Keratinocyte (primary cell): ENCODE results near the gene MAL. TPM values are rescaled to one million over a fixed set of nuclear protein-coding genes. Genes with fewer than 3 reads are reported as not detected.

Experiments
- DNase-seq: peaks from one replicate; pipeline ENCODE4 v3.0.0-alpha.2; 2011; ENCODE audit warnings: low read depth, missing footprints, low spot score
- FAIRE-seq: peaks from 2 replicates; lab custom pipeline; 2011; peaks lifted over from hg19 to GRCh38; lab: Jason Lieb, UNC
- H2AFZ ChIP-seq: 2 replicates; pipeline ENCODE4 v1.6.0; 2012; ENCODE audit warnings: low read length, control low read depth, inconsistent platforms; ENCODE audit not compliant: control insufficient read depth
- H3K27ac ChIP-seq: 2 replicates; pipeline ENCODE4 v1.5.1; 2011; ENCODE audit warnings: low read length; ENCODE audit not compliant: control insufficient read depth, insufficient read depth
- H3K27me3 ChIP-seq: 3 replicates; pipeline ENCODE4 v1.6.0; 2011; ENCODE audit warnings: low read length; ENCODE audit not compliant: control insufficient read depth, insufficient read depth; ENCODE audit errors: extremely low read depth
- H3K36me3 ChIP-seq, 2 experiments: 2 replicates in 1 of 2; 3 replicates in 1 of 2; pipeline ENCODE4 v1.5.1; 2011; ENCODE audit warnings: low read length in 2 of 2, mild to moderate bottlenecking in 1 of 2; ENCODE audit not compliant: control insufficient read depth in 2 of 2, insufficient read depth in 2 of 2; ENCODE audit errors: extremely low read depth in 1 of 2
- H3K4me1 ChIP-seq: 3 replicates; pipeline ENCODE4 v1.5.1; 2011; ENCODE audit warnings: low read length; ENCODE audit not compliant: control insufficient read depth, insufficient read depth; ENCODE audit errors: extremely low read depth
- H3K4me2 ChIP-seq: 3 replicates; pipeline ENCODE4 v1.6.0; 2011; ENCODE audit warnings: low read depth, low read length; ENCODE audit not compliant: control insufficient read depth, insufficient read depth; ENCODE audit errors: extremely low read depth
- H3K4me3 ChIP-seq, 3 experiments: fragments of 200-600 bp in 1 of 3; sonication (generic) in 1 of 3; 2 replicates in 2 of 3; 3 replicates in 1 of 3; pipeline ENCODE4 v1.5.1; 2011 to 2016; ENCODE audit warnings: low read length in 3 of 3, mild to moderate bottlenecking in 3 of 3, control low read depth in 2 of 3, inconsistent platforms in 1 of 3, low read depth in 1 of 3, mixed read lengths in 1 of 3, mixed run types in 1 of 3, moderate library complexity in 1 of 3; ENCODE audit not compliant: control insufficient read depth in 2 of 3, insufficient read depth in 2 of 3; ENCODE audit errors: extremely low read depth in 1 of 3
- H3K79me2 ChIP-seq: 2 replicates; pipeline ENCODE4 v1.6.0; 2012; ENCODE audit warnings: low read length; ENCODE audit not compliant: control insufficient read depth, insufficient read depth
- H3K9ac ChIP-seq: 3 replicates; pipeline ENCODE4 v1.6.0; 2011; ENCODE audit warnings: low read length; ENCODE audit not compliant: control insufficient read depth, insufficient read depth; ENCODE audit errors: extremely low read depth
- H3K9me1 ChIP-seq: 3 replicates; pipeline ENCODE4 v1.6.0; 2011; ENCODE audit warnings: low read length; ENCODE audit not compliant: control insufficient read depth, insufficient read depth; ENCODE audit errors: extremely low read depth
- H3K9me3 ChIP-seq: 2 replicates; pipeline ENCODE4 v1.5.1; 2012; ENCODE audit warnings: low read depth, low read length; ENCODE audit not compliant: control insufficient read depth
- H4K20me1 ChIP-seq: 3 replicates; pipeline ENCODE4 v1.6.0; 2011; ENCODE audit warnings: low read length; ENCODE audit not compliant: control insufficient read depth, insufficient read depth; ENCODE audit errors: extremely low read depth
- CTCF ChIP-seq, 3 experiments: IDR thresholded peaks in 1 of 3; conservative IDR thresholded peaks in 1 of 3; optimal IDR thresholded peaks in 1 of 3; 2 replicates in 2 of 3; 3 replicates in 1 of 3; pipeline versions ENCODE3 to v1.5.1; 2011; ENCODE audit warnings: low read length in 3 of 3, mild to moderate bottlenecking in 3 of 3, moderate library complexity in 2 of 3, control low read depth in 1 of 3, inconsistent platforms in 1 of 3; ENCODE audit not compliant: insufficient read depth in 2 of 3; ENCODE audit errors: extremely low read depth in 1 of 3
- EZH2 ChIP-seq: IDR thresholded peaks from one replicate; pipeline ENCODE4 v1.6.1; 2012; ENCODE audit warnings: inconsistent platforms, mild to moderate bottlenecking, low read length, moderate library complexity
- dilution Hi-C: fragments of 300-500 bp; cut with MboI; formaldehyde crosslinking; loops from one replicate; pipeline ENCODE4 v1.7.0; 2020; ENCODE audit warnings: low sequenced_read_pairs; ENCODE audit not compliant: extremely low pct_ligation_motif_present
- polyA plus RNA-seq, 5 experiments: library from polyadenylated mRNA; depleted of rRNA in 3 of 5; stranded (reverse) in 3 of 5; stranded (forward) in 1 of 5; unstranded in 1 of 5; fragments of >200 nt; gene quantifications; 1 replicate in 1 of 5; 2 replicates in 3 of 5; 3 replicates in 1 of 5; pipeline versions ENCODE4 v1.2.1 to v1.2.3, GENCODE V29; 2011 to 2012; ENCODE audit warnings: missing spikeins in 2 of 5, low read depth in 1 of 5, low replicate concordance in 1 of 5

MAL gene
- polyA plus RNA-seq, 1 donor (not counting 4 experiments of a cell fraction or from before 2014, with no cell fraction given): not detected

GRCh38 chr2:95041060-95041823 is 15.7 kb downstream of the MAL start:
- dilution Hi-C loops: no loop called here
- Histone ChIP-seq H4K20me1 (no peaks in the 10 kb centered on the region), H3K4me1 (no peaks in the 10 kb centered on the region), H3K36me3 (no peaks in the 10 kb centered on the region), H3K27me3 (peaks cover 19% of the 10 kb centered on the region), H3K9me1 (no peaks in the 10 kb centered on the region), H3K79me2 (no peaks in the 10 kb centered on the region), H3K9me3 (peaks cover 9% of the 10 kb centered on the region), H3K27ac (no peak overlapping the region), H3K4me2 (no peak overlapping the region), H3K9ac (no peak overlapping the region), H3K4me3 (no peak overlapping the region), H2AFZ (no peak overlapping the region)
- DNase-seq: no peak
- FAIRE-seq: no peak
- TF ChIP-seq CTCF (optimal IDR thresholded peaks at IDR 0.05 in 1 of 3, IDR thresholded peaks at IDR 0.05 in 1 of 3, conservative IDR thresholded peaks at IDR 0.05 in 1 of 3; ENCODE audit: extremely low read depth in 1 of 3, insufficient read depth in 2 of 3, low read length in 3 of 3): no peak
- TF ChIP-seq EZH2: no peak

- FAIRE-seq (no peak), DNase-seq (no peak)
- peaks cover 19% of the 10 kb centered on the region for H3K27me3 ChIP-seq
- H3K9ac ChIP-seq: no peak overlapping the region
- H3K4me2 ChIP-seq: no peak overlapping the region
- H3K9me3 ChIP-seq: peaks cover 7% of the 10 kb centered on the region
- H3K36me3 ChIP-seq: no peaks in the 10 kb centered on the region
- dilution Hi-C loops: no loop called here
- no peaks in the 10 kb centered on the region for H3K9me1 ChIP-seq
- no peaks in the 10 kb centered on the region for H4K20me1 ChIP-seq
- no peaks in the 10 kb centered on the region for H3K4me1 ChIP-seq
- H3K27ac ChIP-seq: no peak overlapping the region
- no peak overlapping the region for H2AFZ ChIP-seq
- H3K79me2 ChIP-seq: no peaks in the 10 kb centered on the region
- no peak overlapping the region for H3K4me3 ChIP-seq
- TF ChIP-seq CTCF (optimal IDR thresholded peaks at IDR 0.05 in 1 of 3, IDR thresholded peaks at IDR 0.05 in 1 of 3, conservative IDR thresholded peaks at IDR 0.05 in 1 of 3; ENCODE audit: extremely low read depth in 1 of 3, insufficient read depth in 2 of 3, low read length in 3 of 3) (no peak), EZH2 (no peak)
Observed at GRCh38 chr2:95041824-95042442, 16.4 kb downstream of the MAL start.
